Right lobe of liver (tissue), 4 donors: Measurements from ENCODE around the gene FGFBP1.

Experiments used
- POLR2A ChIP-seq: fragments of 450-650 bp; IDR thresholded peaks from one replicate; pipeline ENCODE4 v1.6.1; 2017; ENCODE audit warnings: antibody characterized with exemption, mild to moderate bottlenecking
- TF ChIP-seq, protein P1 (sequence below), 4 donors: fragments of 200-600 bp in 3 of 4; fragments of 450-650 bp in 1 of 4; IDR thresholded peaks; one replicate each; pipeline versions ENCODE4 v1.5.1 to v1.8.0; 2016 to 2022; ENCODE audit warnings: antibody characterized with exemption in 4 of 4, mild to moderate bottlenecking in 2 of 4
- donor health status: DM: no; HTN: no; CAD: no.
- donor health status: DM: no; HTN: no; CAD: no.
- donor health status: DM: no; HTN: yes; CAD: no.

DNA sequence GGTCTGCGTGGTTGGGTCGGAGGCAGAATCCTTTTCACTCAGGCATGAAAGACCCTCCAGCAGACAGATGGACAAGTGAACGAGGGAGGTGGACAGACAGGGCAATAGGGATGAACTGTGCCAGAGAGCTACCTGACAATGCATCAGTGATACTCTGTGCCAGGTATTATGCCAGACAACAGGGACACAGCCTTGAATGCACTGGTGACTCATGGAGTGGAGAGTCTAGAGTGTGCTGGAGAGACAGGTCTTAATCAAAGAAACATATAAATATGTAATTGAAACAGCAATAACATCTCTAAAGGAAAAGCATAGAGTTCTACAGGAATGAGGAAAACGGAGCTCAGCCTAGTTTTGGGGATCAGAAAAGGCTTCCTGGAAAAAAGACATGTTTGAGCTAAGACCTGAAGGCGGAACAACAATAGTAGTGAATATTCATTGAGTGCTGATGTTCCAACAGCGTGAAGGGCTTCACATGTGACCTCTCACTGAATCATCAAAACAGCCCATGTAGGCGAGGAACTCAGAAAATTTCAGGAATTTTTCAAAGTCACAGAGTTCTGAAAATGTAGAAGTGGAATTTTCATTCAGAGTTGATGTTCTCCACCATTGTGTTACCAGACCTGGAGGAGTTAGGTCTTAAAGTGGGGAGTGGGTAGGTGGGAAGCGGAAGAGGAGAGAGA lies 44.4 kb upstream of the FGFBP1 start:
- no peak for TF ChIP-seq POLR2A
- TF ChIP-seq, protein P1, sequence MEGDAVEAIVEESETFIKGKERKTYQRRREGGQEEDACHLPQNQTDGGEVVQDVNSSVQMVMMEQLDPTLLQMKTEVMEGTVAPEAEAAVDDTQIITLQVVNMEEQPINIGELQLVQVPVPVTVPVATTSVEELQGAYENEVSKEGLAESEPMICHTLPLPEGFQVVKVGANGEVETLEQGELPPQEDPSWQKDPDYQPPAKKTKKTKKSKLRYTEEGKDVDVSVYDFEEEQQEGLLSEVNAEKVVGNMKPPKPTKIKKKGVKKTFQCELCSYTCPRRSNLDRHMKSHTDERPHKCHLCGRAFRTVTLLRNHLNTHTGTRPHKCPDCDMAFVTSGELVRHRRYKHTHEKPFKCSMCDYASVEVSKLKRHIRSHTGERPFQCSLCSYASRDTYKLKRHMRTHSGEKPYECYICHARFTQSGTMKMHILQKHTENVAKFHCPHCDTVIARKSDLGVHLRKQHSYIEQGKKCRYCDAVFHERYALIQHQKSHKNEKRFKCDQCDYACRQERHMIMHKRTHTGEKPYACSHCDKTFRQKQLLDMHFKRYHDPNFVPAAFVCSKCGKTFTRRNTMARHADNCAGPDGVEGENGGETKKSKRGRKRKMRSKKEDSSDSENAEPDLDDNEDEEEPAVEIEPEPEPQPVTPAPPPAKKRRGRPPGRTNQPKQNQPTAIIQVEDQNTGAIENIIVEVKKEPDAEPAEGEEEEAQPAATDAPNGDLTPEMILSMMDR (IDR thresholded peaks at IDR 0.05), result no peak
